RCC 7860 (cell line): ENCODE data around the gene LANCL3.

ENCODE experiments used
- DNase-seq: peaks from one replicate; pipeline ENCODE4 v3.0.0-alpha.2; 2015; ENCODE audit warnings: low spot score
- FAIRE-seq: peaks from 2 replicates; lab custom pipeline; 2012; peaks lifted over from hg19 to GRCh38; lab: Jason Lieb, UNC

Gene LANCL3

DNA sequence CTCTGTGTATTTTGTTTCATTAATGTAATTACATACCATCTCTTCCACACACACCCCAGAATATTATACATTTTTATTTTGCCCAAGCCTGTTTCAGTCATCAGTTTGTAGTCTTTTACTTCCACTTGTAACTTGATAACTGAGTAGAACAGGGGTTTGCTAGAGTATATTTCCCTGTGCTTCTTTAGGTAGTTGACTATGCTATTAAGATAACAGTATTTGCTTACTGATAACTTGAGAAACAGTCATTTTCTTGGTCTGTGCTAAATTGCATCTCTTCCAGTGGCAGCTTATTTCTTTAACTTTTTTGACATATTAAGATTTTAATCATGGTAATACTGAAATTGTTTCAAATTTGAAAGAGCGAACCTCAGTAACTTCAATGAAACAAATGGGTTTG, 107.1 kb downstream of the LANCL3 start:
- DNase-seq (no peak), FAIRE-seq (no peak)

DNA sequence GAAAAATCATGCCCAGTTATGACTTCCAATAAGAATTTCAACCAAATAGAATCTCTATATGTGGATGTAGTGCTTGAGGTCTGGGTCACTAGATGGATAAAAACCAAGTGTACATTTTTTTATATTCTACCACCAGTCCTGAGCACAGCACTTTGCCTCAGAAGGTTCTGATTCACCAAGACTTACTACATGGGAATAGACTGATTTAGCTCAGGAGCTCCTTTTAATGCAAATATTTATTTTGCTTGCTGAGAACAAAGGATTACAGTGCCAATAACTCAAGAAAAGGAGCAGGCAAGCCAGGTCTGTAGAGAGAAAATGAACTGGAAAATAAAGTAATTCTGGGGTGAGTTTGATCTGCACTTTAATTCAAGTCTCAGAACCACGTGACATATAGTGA, 107.8 kb downstream of the LANCL3 start:
- no peak for DNase-seq
- no peak for FAIRE-seq

DNA sequence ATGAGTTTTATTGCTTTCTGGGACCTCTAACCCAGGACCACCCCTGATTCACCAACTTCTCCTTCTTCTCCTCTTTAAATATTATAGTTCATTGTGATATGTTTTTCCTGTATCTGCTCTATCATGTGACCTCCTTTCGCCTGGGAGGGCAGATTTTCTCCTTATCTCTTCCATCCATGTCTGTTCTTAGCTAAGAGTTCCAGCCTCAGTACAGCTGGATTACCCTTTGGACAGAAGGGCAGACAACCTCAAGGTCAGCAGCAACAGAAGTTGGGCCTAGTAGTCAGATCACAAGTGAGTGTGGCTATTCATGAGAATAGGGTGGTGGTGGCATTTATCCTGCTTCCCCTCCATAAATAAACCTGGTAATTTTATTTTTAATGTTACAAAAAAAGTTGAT, 108.4 kb downstream of the LANCL3 start:
- no peak for FAIRE-seq
- DNase-seq: no peak

DNA sequence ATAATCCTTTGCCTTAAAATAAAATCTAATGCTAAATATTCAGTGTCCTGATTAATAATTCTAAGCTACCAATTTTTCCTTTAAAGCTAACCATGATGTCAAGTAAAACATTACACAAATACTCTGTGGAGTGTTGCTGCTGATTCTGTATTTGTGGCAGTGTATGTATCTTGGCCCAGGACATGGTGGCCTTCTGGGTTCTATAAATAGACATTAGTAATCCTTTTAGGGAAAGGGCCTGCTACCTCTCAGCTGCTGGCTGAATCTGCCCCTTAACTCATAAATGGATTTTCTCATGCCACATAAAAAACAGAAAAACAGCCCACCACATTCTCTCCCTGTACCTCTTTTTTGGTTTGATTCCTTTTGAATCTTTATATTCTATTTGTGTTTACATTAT, 113.0 kb downstream of the LANCL3 start:
- DNase-seq: no peak
- FAIRE-seq: no peak

DNA sequence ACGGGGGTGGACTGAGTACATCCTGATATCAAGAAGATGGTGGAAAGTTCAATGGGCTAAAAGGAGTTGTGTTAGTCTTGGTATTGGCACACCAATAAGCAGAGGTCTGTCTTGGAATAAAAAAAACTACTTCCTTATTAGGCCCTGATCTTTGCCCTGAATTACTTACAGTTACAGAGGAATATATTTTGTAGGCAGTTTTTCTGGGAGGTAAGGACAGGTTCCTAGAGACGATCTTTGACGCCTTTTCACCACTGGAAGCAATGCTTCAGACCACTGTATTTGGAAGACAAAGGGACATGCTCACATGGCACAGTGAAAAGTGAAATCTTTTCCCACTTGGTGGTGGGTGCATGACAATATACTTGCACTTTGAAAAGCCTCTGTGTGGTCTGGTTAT, 113.5 kb downstream of the LANCL3 start:
- no peak for DNase-seq
- FAIRE-seq: no peak

DNA sequence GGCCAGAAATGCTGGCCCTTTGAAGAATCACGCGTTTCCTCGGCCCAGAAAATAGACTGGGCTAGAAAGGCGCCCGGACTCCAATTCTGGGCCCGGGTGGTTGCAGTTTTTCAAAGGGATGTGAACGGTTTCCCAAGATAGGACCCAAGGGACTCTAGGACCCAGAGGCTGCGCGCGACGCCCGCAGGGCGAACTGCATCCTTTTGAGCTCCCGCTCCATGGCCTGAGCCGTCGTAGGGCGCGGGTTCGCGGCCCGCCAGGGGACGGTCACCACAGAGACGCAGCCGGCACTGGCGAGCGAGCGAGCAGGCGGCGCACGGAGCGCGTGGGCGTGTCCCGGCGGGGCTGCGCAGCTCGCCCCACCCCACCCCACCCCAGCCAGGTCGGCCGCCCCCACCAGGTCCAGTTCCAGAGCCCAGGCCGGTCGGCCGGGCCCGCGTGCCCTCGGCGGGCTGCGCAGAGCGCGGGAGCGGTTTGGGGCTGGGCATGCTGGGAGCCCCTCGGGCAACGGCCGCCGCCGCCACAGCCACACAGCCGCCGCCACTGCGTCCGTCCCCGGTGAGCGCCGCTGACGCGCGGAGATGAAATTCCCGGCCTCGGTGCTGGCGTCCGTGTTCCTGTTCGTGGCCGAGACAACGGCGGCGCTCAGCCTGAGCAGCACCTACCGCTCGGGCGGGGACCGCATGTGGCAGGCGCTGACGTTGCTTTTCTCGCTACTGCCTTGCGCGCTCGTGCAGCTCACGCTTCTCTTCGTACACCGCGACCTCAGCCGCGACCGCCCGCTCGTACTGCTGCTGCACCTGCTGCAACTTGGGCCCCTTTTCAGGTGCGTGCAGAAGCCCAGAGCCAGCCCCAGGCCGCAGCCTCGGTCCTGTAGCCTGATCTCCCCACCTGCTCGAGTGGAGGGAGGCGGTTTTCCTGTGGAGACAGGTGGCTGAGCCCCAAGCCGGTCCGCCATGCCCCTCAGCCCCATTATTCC, 114.2 kb downstream of the LANCL3 start, which contains the start of gene XK:
XK (plus strand) TSS at position 411 of the 979 bp plus-strand sequence; CDS start at position 582, 171 bp downstream.
- DNase-seq: no peak
- FAIRE-seq: no peak

DNA sequence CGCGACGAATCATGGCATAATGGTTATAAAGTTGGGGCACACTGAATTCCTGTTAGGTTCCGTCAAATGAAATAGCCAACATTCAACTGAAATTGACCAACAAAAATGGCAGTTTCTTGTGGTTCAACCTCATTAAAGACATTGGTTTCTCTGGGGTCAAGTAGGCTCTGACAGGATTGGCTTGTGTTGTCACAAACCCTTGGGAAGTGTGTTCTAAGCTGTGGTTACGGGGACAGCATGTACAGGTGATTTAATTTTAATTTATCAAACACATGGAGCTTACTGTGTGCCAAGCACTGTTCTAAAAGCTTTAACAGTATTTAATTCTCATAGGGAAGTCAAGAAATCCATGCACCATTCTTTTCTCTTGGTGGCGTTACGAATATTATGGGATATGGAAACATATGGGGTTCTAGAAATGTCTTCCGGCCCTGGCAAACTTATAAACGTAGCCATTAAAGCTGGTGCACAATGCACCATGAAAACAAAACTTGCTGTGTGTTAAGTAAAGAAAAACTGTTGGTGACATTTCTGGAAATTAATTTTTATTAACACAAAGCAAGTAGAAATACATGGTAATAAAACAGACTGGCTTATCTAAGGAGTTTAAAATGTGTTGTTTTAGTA, 115.0 kb downstream of the LANCL3 start:
- FAIRE-seq: no peak
- no peak for DNase-seq

DNA sequence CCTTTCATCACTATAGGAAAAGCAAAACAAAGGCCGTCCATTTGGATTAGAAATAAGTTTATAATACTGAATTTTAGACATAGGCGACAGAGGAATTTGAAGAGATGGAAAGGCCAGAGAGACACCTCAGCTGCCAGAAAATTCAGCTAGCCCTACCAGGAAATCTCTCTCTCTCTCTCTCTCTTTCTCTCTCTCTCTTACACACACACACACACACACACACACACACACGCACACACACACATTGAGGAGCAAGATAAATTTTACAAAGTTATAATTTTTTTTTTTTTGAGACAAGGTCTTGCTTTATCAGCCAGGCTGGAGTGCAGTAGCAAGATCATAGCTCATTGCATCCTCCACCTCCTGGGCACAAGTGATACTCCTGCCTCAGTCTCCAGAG, 115.5 kb downstream of the LANCL3 start:
- DNase-seq (no peak), FAIRE-seq (no peak)

DNA sequence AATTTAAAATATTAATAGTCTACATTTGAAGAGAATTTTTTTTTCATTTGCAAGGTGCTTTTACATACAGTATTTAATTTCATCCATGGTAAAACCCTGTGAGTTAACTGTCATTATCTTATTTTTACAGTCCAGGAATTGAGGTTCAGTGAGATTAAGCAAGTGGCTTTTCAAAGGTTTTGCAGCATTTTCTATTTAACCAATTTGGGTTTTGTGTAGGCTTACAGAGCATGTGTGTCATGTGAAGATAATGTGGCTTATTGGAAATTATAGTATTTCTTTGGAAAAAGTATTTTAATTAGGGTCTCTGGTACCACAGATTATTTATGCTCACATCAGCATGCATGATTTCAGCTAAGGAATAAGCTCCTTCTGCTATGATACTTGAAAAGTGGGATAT, 118.7 kb downstream of the LANCL3 start:
- FAIRE-seq (no peak), DNase-seq (no peak)

DNA sequence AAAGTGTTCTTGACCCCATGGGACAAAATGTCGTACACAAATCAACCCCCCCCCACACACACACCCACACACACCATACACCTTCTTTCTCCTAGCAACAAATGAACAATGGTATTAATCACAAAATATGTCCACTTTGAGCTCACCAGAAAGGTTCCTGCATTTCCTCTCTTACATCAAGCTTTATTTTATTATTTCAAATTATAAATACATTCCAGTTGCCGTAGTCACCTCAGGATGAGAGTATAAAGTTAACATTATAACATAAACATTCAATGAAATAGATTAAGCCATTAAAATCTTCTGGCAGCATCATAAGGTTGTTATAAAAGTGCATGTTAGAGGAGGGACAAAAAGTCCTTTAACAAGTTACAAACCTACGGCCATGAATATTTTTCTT, 121.5 kb downstream of the LANCL3 start:
- FAIRE-seq (no peak), DNase-seq (no peak)

DNA sequence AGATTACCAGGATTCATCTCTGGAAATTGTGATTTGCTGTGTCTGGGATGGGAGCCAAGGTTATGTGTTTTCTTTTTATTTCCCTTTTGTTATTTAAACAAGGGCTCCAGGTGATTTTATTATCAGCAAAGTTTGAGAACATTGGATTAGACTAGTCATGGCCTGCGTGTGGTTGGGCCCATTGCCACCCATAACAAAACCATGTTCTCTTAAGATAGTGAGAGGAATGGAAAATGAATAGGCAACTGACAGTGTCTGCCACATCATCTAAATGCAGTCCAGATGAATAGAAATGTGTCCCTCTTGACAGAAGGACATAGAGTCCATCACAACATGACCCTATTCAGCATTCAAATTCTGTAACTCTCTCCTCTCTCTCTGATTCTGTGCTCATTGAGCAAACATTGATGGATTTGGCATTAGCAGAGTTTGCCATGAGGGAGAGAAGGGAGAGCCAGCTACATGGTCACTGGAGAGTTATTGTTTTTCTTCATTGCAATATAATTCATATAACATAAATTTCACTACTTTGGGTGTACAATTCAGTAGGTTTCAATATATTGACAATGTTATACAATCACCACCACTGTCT, 125.8 kb downstream of the LANCL3 start:
- FAIRE-seq: no peak
- DNase-seq: no peak

DNA sequence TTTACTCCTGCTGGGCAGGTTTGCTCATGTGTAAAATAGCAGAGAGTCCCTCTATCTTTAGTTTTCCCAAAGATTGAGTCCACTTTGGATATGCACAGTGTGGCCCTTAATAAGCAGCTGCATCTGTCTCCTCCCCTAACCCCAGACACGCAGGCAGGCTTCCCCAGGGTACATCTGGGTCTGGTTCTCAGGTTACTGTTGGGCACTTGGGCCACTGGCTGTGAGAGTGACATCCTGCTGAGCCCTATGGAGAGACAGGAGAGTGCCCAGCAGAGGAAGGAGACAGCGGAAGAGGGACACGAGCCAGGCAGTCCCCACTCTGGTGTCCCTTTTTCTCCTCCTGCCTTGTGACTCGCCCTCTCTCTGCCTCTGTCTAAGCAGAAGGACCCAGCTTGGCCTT, 130.1 kb downstream of the LANCL3 start:
- no peak for DNase-seq
- FAIRE-seq: no peak

DNA sequence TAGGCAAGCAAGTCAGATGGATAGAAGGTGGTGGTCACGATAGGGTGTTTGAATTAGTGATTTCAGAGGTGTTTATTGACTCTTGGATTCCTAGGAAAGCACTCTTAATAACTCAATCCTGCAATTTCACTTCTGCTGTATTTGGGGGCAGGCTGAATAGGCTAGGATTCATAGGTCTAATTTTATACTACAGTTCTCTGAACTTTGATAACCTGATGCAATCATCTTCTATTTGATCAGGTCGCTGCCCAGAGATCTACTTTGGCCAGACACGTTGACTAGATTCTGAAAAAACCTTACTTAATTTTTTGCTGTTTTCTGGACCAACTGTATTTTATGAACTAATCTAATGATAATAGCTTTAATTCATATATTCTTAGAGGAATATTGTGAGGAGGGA, 140.5 kb downstream of the LANCL3 start:
- FAIRE-seq (no peak), DNase-seq (no peak)

DNA sequence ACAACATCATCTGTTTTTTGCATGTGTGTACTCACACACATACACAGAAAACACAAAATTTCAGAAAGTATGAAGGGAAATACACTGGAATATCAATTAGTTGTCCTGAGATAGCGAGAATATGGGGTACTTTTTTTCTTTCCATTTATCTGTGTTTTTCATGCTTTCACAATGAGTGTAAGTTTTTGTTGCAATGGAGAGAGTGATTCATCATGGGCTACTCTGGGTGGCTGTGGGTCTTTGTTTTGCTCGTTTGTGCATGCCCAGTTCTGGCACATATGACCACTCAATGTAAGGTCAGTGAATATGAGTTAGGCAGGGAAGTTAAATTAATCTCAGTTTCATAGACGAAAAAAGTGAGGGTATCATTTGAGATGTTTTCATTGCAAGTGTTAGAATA, 141.0 kb downstream of the LANCL3 start:
- no peak for FAIRE-seq

DNA sequence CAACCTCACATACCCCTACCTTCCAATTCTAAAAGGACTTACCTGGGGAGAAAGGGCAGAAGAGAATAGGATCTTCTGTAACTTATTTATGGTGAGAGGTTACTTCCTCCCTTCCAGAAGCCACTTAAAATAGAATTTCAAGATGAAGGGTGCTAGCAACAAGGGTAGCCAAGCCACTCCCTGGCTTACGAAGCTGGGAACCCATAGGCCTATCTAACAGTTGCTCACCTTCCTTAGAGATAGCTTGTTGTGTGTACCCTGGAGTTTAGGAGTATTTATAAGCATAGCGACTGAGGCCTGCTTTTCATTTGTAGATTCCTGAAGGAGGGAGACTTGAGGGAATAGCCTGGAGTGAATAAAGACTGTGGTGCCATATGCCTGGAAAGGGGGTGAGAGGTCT, 143.0 kb downstream of the LANCL3 start:
- DNase-seq (no peak), FAIRE-seq (no peak)

More for the DNA sequence above, 141.0 kb downstream of the LANCL3 start:
- no peak for DNase-seq

DNA sequence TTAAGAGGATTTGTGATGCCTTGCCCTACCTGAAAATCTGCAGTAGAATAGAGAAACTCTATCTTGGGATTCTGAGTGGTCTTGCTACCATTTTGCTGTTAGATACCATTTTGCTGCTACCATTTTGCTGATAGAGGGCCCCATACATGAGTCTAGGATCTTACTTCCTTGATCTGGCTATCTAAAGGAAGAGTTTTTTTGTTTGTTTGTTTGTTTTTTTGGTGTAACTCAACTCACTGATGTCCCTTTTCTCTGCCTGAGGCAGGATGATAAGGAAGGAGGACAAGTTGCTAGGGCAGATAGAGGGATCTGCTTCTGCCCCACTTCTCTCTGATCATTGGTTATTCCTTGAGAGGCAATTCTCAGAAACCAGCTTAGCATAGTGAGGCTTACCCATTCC, 145.1 kb downstream of the LANCL3 start:
- FAIRE-seq (no peak), DNase-seq (no peak)

DNA sequence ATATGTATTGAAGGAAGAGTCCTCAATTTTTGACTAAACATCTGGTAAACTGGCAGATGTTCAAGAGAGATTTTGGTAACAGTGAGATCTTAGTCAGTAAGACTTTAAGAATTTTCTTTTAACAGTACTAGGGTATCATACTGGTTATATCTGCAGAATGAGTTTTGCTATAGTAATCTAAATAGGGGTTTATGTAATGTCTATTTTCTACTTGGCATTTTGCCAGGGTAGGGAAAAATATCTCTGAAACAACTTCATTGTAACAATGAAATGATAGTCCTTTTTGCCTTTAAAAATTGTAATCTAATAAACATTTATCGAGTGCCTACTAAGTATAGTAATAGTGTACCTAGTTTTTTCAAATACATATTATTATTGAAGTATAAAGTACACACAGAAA, 146.2 kb downstream of the LANCL3 start:
- FAIRE-seq (no peak), DNase-seq (no peak)

DNA sequence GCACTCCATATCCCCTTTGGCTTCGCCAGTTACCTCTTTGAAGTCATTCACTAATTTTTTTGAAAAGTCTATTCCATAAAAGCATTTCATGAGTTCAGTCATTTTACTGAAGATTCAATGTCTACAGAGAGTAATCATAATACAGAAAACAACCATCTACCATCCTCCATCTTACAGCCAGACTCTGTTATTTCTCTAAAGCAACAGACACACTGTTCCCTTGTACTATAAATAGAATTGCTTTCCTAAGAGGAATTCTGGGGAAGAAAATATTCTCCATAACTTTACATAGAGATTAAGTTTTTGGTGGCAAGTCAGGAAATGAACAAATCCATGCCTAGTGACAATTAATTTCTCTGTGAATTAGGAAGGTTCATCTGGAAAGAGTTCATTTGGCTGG, 151.1 kb downstream of the LANCL3 start:
- FAIRE-seq (no peak), DNase-seq (no peak)

DNA sequence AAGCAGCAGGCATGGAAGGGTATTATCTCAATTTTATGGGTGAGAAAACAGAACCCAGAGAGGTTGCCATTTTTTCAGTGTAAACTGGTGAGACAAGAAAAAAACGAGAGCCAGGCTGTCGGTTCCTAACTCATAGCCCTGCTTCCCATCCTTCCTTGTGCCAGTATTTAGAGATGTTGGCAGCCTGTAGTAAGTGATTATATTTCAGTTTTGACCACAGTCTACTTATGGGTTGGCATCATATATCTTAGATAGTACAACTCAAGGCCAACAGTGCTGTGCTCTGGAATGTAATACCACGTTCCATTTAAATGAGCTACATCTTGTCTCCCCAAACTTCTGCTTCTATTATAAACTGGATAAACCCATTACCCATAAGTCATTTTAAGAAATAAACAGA, 154.9 kb downstream of the LANCL3 start:
- DNase-seq (no peak), FAIRE-seq (no peak)
